GM18507 (cell line): Measurements from ENCODE around the gene SEMA3A.
A peak's percentile ranks its signal among the peaks of the same experiment; 100 is the strongest.

ENCODE experiments used
- DNase-seq: peaks from one replicate; pipeline ENCODE4 v3.0.0; 2011; ENCODE audit warnings: low read depth; ENCODE audit not compliant: insufficient read length; ENCODE audit errors: extremely low spot score
- FAIRE-seq: peaks from 2 replicates; lab custom pipeline; 2011; peaks lifted over from hg19 to GRCh38; lab: Jason Lieb, UNC

Gene SEMA3A

GRCh38 chr7:83976302-83976701 lies 218.3 kb downstream of the SEMA3A start:
- DNase-seq (peak; percentile 0), FAIRE-seq (no peak)

GRCh38 chr7:83970081-83970480 lies 224.5 kb downstream of the SEMA3A start:
- FAIRE-seq: no peak
- no peak for DNase-seq

- DNase-seq (no peak), FAIRE-seq (no peak)
These were observed 230.3 kb downstream of the SEMA3A start for GRCh38 chr7:83964318-83964717.

- no peak for DNase-seq
- no peak for FAIRE-seq
These were observed 237.3 kb downstream of the SEMA3A start for GRCh38 chr7:83957333-83957732.

- DNase-seq (no peak), FAIRE-seq (no peak)
These were observed 238.5 kb downstream of the SEMA3A start for GRCh38 chr7:83956104-83956503.

- FAIRE-seq (no peak), DNase-seq (no peak)
These were observed 242.4 kb downstream of the SEMA3A start for GRCh38 chr7:83952236-83952635.

GRCh38 chr7:83947260-83947659 lies 247.3 kb downstream of the SEMA3A start:
- FAIRE-seq (no peak), DNase-seq (no peak)

- FAIRE-seq: no peak
- DNase-seq: no peak
These were observed 247.8 kb downstream of the SEMA3A start for GRCh38 chr7:83946801-83947200.

- no peak for DNase-seq
- no peak for FAIRE-seq
These were observed 253.3 kb downstream of the SEMA3A start for GRCh38 chr7:83941300-83941699.

GRCh38 chr7:83937930-83938329 lies 256.7 kb downstream of the SEMA3A start:
- FAIRE-seq: no peak

GRCh38 chr7:83936056-83936708 lies 258.4 kb downstream of the SEMA3A start:
- DNase-seq (no peak), FAIRE-seq (peak; percentile 74)

More at GRCh38 chr7:83937930-83938329, 256.7 kb downstream of the SEMA3A start:
- no peak for DNase-seq

- FAIRE-seq (no peak), DNase-seq (no peak)
These were observed 260.4 kb downstream of the SEMA3A start for GRCh38 chr7:83934118-83934734.

- DNase-seq (no peak), FAIRE-seq (no peak)
These were observed 262.6 kb downstream of the SEMA3A start for GRCh38 chr7:83931968-83932367.

- no peak for FAIRE-seq
- no peak for DNase-seq
These were observed 264.3 kb downstream of the SEMA3A start for GRCh38 chr7:83930262-83930661.

- DNase-seq (no peak), FAIRE-seq (no peak)
These were observed 268.7 kb downstream of the SEMA3A start for GRCh38 chr7:83925860-83926259.

GRCh38 chr7:83921941-83922607 lies 272.5 kb downstream of the SEMA3A start:
- DNase-seq (no peak), FAIRE-seq (no peak)

GRCh38 chr7:83921271-83921940 lies 273.2 kb downstream of the SEMA3A start:
- no peak for FAIRE-seq
- DNase-seq: no peak

- no peak for DNase-seq
- no peak for FAIRE-seq
These were observed 276.4 kb downstream of the SEMA3A start for GRCh38 chr7:83918142-83918541.

- DNase-seq: no peak
- FAIRE-seq: no peak
These were observed 281.4 kb downstream of the SEMA3A start for GRCh38 chr7:83913174-83913573.

- DNase-seq (no peak), FAIRE-seq (no peak)
These were observed 286.1 kb downstream of the SEMA3A start for GRCh38 chr7:83908526-83908925.
